ENCODE data around the gene SUSD4.

The SUSD4 gene

DNA sequence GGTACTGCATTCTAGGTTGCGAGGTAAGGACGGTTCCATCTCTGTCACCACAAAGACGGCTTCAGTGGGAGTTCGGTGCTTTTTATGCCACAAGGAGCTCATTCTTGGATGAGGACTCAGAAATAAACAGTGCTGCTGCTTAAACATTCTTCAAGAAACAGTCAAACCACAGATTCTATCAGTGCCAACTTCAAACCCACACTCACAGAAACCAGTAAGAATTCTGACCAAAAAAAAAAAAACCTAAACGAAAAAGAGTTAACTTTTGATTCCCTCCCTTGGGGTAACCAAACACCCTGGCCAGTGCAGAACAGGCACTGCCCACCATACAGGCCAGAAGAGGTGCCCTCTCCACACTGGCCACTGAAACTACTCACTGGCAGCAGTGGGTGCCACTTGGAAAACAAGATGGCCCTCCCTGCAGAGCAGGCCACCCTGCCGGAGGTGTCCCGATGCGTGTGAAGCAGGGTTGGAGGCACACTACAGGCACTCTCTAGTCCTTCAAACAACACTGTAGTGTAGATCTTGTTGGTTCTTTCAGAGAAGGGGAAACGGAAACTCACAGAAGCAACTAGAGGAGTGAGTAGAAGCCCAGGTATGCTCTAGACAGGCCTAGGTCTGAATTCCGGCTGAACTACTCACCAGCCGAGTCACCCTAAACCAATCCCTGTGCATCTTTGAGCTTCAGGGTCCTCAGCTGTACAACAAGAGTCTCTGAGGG, 133.7 kb downstream of the SUSD4 start:
- Histone ChIP-seq H3K9me3 (no peaks in the 10 kb centered on the region), H3K27me3 (no peaks in the 10 kb centered on the region; the same call in 1 of the 2 replicates), H3K4me1 (no peaks in the 10 kb centered on the region), H3K4me3 (ENCODE audit: low read depth, low read length) (no peak overlapping the region), H3K36me3 (no peaks in the 10 kb centered on the region)
- TF ChIP-seq, protein P1, sequence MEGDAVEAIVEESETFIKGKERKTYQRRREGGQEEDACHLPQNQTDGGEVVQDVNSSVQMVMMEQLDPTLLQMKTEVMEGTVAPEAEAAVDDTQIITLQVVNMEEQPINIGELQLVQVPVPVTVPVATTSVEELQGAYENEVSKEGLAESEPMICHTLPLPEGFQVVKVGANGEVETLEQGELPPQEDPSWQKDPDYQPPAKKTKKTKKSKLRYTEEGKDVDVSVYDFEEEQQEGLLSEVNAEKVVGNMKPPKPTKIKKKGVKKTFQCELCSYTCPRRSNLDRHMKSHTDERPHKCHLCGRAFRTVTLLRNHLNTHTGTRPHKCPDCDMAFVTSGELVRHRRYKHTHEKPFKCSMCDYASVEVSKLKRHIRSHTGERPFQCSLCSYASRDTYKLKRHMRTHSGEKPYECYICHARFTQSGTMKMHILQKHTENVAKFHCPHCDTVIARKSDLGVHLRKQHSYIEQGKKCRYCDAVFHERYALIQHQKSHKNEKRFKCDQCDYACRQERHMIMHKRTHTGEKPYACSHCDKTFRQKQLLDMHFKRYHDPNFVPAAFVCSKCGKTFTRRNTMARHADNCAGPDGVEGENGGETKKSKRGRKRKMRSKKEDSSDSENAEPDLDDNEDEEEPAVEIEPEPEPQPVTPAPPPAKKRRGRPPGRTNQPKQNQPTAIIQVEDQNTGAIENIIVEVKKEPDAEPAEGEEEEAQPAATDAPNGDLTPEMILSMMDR (IDR thresholded peaks at IDR 0.05; ENCODE audit: low read depth, low read length): no peak
- no peak for DNase-seq

DNA sequence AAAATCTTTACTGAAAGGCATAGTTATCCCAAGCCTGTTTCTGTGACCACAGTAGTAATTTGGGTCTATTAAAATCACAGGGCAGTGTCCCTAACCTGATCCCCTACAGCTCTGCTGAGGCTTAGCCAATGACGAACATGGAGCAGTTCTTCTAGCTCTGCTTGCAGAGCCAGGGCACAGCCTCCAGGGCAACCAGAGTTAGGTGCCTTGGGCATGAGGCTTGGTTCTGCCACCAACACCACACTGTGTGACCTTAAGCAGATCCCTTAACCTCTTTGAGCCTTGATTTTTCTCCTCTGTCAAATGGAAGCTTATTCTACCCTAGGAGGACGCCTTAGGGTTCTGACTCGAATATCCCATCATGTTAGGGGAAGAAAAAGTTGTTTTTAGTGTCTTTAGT, 134.2 kb downstream of the SUSD4 start:
- no peak for DNase-seq
- H3K9me3 ChIP-seq: no peaks in the 10 kb centered on the region
- H3K4me1 ChIP-seq: no peaks in the 10 kb centered on the region
- no peaks in the 10 kb centered on the region; the same call in 1 of the 2 replicates for H3K27me3 ChIP-seq
- no peak overlapping the region for H3K4me3 ChIP-seq (ENCODE audit: low read depth, low read length)
- TF ChIP-seq, protein P1 (IDR thresholded peaks at IDR 0.05; ENCODE audit: low read depth, low read length): no peak
- H3K36me3 ChIP-seq: no peaks in the 10 kb centered on the region

DNA sequence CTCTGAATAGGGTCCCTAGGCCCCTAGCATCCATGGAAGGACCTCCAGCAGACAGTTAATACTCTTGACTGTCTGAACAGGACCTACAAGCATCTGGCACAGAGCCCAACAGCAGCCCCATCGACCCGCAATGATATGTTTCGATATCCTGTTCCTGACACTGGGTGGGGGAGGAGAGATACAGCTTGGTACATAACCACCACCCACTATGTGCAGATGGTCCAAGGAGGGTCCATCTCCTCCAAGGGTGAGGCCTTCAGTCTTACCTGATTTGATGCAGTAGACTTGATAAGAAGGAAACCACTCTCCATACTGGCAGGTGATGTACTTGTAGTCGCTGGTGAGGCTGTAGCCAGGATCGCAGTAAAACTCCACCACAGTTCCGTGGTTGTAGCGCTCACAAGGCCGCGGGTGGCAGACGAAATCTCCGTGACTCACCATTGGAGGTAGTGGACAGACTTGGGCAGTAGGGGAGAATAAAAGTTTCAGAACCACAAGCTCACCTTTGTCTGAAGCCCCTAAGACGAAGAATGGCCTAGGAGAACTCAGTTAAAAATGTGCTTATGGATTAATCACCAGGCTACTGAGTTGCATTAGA, 134.9 kb downstream of the SUSD4 start:
- H3K36me3 ChIP-seq: no peaks in the 10 kb centered on the region
- no peak overlapping the region for H3K4me3 ChIP-seq (ENCODE audit: low read depth, low read length)
- H3K4me1 ChIP-seq: no peaks in the 10 kb centered on the region
- no peaks in the 10 kb centered on the region; the same call in 1 of the 2 replicates for H3K27me3 ChIP-seq
- TF ChIP-seq, protein P1 (IDR thresholded peaks at IDR 0.05; ENCODE audit: low read depth, low read length): no peak
- no peak for DNase-seq
- no peaks in the 10 kb centered on the region for H3K9me3 ChIP-seq

DNA sequence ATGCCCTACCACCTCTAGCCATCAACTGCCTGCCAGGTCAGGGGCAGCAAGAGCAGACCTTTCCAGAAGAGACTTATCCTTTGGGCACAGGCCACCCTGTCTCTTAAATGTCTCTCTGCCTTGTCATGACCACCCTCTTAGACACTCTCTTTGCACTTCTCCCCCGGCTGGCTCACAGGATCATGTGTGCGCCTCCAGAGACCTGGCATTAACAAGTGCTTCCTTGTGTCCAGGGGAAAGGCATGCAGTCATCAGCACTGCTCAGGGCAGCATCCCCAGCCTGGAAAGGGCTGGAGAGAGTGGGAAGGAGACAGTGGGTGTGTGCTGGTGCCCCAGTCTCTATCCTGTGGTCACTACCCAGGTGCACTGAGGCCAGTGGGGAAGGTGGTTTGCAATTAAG, 135.8 kb downstream of the SUSD4 start:
- no peaks in the 10 kb centered on the region for H3K4me1 ChIP-seq
- DNase-seq: no peak

DNA sequence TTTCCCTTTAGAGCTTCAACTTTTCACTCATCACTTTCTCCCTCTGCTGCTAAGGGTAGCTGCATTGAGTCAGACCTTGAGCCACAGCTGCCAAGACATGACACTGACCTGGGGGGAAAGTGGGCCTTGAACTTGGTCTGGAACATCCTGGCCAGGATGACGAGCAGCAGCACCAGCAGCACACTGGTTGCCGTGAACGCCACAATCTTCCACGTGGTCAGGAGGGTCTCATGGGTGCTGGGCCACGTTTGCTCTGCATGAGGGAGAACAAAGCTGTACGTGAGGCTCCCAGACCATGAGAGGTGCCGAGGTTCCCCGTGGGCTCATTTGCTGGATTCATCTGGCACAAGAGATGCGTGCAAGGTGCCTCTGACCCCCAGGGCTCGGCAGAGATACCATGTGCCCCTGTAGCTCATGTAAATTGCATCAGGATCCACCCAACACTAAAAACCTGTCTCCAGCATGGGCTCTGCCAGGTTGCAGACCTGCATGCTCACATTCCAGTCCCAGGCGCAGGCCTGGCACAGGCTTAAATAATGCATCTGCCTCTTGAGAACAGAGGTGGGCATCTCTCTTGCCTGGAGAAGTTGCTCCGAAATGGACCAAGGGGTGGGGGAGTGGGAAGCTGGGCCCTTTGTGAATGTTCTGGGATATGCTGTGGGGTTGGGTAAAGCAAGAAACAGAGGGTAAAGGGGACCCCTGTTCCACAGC, 136.3 kb downstream of the SUSD4 start:
- Histone ChIP-seq H3K4me3 (ENCODE audit: low read depth, low read length) (no peak overlapping the region), H3K27me3 (no peaks in the 10 kb centered on the region; the same call in 1 of the 2 replicates), H3K36me3 (no peaks in the 10 kb centered on the region), H3K4me1 (no peaks in the 10 kb centered on the region), H3K9me3 (no peaks in the 10 kb centered on the region)
- no peak for DNase-seq
- TF ChIP-seq, protein P1 (IDR thresholded peaks at IDR 0.05; ENCODE audit: low read depth, low read length): no peak

More for the DNA sequence above, 135.8 kb downstream of the SUSD4 start:
- Histone ChIP-seq H3K4me3 (ENCODE audit: low read depth, low read length) (no peak overlapping the region), H3K27me3 (no peaks in the 10 kb centered on the region; the same call in 1 of the 2 replicates), H3K36me3 (no peaks in the 10 kb centered on the region), H3K9me3 (no peaks in the 10 kb centered on the region)
- TF ChIP-seq, protein P1 (IDR thresholded peaks at IDR 0.05; ENCODE audit: low read depth, low read length): no peak
